GM19193 (cell line): ENCODE measurements around the gene NAT16.

Source experiments
- POLR2A ChIP-seq: IDR thresholded peaks from 4 replicates; pipeline ENCODE4 v1.6.1; 2011; ENCODE audit not compliant: insufficient read depth, insufficient read length; ENCODE audit errors: extremely low read depth

NAT16 gene

GRCh38 chr7:101154693-101155102, 25.4 kb downstream of the NAT16 start:
- no peak for TF ChIP-seq POLR2A

GRCh38 chr7:101153969-101154692, 26.0 kb downstream of the NAT16 start, which contains the start of gene AP1S1:
Gene AP1S1, plus strand, starts transcription at chr7:101154476. Its CDS starts 39 bp downstream, at chr7:101154515.
- TF ChIP-seq POLR2A, result no peak

GRCh38 chr7:101151908-101152651, 28.0 kb downstream of the NAT16 start:
- no peak for TF ChIP-seq POLR2A

- TF ChIP-seq POLR2A, result no peak
Measured at GRCh38 chr7:101140746-101141382, 39.2 kb downstream of the NAT16 start.

GRCh38 chr7:101140339-101140699, 39.8 kb downstream of the NAT16 start:
- TF ChIP-seq POLR2A, result no peak

GRCh38 chr7:101138213-101138870, 41.8 kb downstream of the NAT16 start:
- TF ChIP-seq POLR2A, result peak; percentile 41

GRCh38 chr7:101137651-101138212, 42.4 kb downstream of the NAT16 start:
- no peak for TF ChIP-seq POLR2A

GRCh38 chr7:101134399-101134980, 45.6 kb downstream of the NAT16 start:
- TF ChIP-seq POLR2A, result no peak

GRCh38 chr7:101133621-101134398, 46.3 kb downstream of the NAT16 start:
- TF ChIP-seq POLR2A, result no peak

- TF ChIP-seq POLR2A, result no peak
Measured at GRCh38 chr7:101129603-101130117, 50.4 kb downstream of the NAT16 start.

- no peak for TF ChIP-seq POLR2A
Measured at GRCh38 chr7:101128040-101128834, 51.9 kb downstream of the NAT16 start.

GRCh38 chr7:101127460-101128039, 52.5 kb downstream of the NAT16 start:
- TF ChIP-seq POLR2A, result no peak
